NCI-H2227 (cell line): ENCODE data around the gene ZNF846.
"Not testable (repeated sequence)": the region's sequence is repeated elsewhere in the genome, so short reads cannot be mapped to it uniquely, and the experiment has no call there.

Experiments used
- DNase-seq: peaks from one replicate; lab custom pipeline; 2025; ENCODE audit not compliant: unreplicated experiment; lab: John Stamatoyannopoulos, UW

Gene ZNF846

GRCh38 chr19:9768175-9769112 lies at the start of gene ZNF846:
ZNF846 (minus strand) TSS chr19:9768738; CDS start chr19:9764950, 3,788 bp downstream.
- peak; percentile 95 for DNase-seq

- no peak for DNase-seq
Measured at GRCh38 chr19:9818175-9818733, 49.7 kb upstream of the ZNF846 start.

- DNase-seq, result no peak
Measured at GRCh38 chr19:9811139-9811538, 42.6 kb upstream of the ZNF846 start.

GRCh38 chr19:9808855-9809824 lies 40.6 kb upstream of the ZNF846 start:
- DNase-seq, result no peak

- DNase-seq, result no peak
Measured at GRCh38 chr19:9806803-9807202, 38.3 kb upstream of the ZNF846 start.

GRCh38 chr19:9801976-9802375 lies 33.4 kb upstream of the ZNF846 start:
- DNase-seq, result no peak

- no peak for DNase-seq
Measured at GRCh38 chr19:9799162-9799561, 30.6 kb upstream of the ZNF846 start.

- DNase-seq, result no peak
Measured at GRCh38 chr19:9797871-9798270, 29.3 kb upstream of the ZNF846 start.

- peak; percentile 85 for DNase-seq
Measured at GRCh38 chr19:9796113-9796773, 27.7 kb upstream of the ZNF846 start.

GRCh38 chr19:9793071-9793591 lies 24.6 kb upstream of the ZNF846 start:
- DNase-seq, result peak; percentile 71

- peak; percentile 94 for DNase-seq
Measured at GRCh38 chr19:9792206-9793070, 23.9 kb upstream of the ZNF846 start.

- DNase-seq, result peak; percentile 94
Measured at GRCh38 chr19:9791552-9792205, 23.1 kb upstream of the ZNF846 start.

- DNase-seq, result not testable (repeated sequence)
Measured at GRCh38 chr19:9791073-9791367, 22.5 kb upstream of the ZNF846 start.

- not testable (repeated sequence) for DNase-seq
Measured at GRCh38 chr19:9789579-9789978, 21.0 kb upstream of the ZNF846 start.

GRCh38 chr19:9789066-9789465 lies 20.5 kb upstream of the ZNF846 start:
- DNase-seq, result no peak

GRCh38 chr19:9788604-9789003 lies 20.1 kb upstream of the ZNF846 start:
- not testable (repeated sequence) for DNase-seq

GRCh38 chr19:9786819-9787218 lies 18.3 kb upstream of the ZNF846 start:
- no peak for DNase-seq

GRCh38 chr19:9786342-9786741 lies 17.8 kb upstream of the ZNF846 start:
- DNase-seq, result no peak
